ENCODE data around the gene RPS6KA5.

The RPS6KA5 gene

GRCh38 chr14:90922141-90922540, 138.3 kb downstream of the RPS6KA5 start:
- no peak for FAIRE-seq

DNA sequence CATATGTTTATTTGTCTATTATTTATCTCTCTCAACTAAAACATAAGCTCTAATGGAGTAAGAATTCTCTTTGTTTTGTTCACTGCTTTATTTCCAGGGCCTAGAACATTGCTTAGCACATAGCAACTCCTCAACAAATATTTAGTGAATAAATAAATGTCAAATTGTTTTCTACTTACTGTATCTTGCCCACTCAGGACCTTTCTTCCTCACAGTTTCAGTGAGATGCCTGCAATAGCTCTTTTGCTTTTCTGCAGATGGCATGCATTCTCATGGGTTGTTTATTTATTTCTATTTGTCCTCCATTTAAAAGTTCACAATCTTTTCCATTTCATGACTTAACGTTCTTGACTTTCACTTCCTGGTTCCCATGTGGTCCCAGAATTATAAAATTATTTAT, 149.3 kb downstream of the RPS6KA5 start:
- no peak for FAIRE-seq

- FAIRE-seq, result no peak
These were observed 153.3 kb downstream of the RPS6KA5 start for GRCh38 chr14:90907178-90907577.

DNA sequence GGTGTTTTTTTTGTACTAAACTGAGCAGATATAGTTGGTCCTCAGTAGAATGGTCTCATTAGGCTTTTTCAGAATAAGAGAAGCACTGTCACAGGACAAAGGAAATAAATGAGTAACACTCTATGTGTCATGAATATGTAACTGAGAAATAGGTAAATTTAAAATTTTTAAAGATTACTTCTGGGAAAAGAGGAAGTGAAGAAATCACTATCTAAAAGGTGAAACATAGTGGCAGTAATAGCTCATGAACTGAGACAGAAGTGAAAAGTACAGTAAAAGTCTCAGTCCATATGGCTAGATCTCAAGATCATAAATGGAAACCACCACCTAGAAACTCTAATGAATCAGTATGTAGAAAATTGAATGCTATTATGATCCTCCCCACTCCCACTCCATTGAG, 154.9 kb downstream of the RPS6KA5 start:
- FAIRE-seq, result no peak

DNA sequence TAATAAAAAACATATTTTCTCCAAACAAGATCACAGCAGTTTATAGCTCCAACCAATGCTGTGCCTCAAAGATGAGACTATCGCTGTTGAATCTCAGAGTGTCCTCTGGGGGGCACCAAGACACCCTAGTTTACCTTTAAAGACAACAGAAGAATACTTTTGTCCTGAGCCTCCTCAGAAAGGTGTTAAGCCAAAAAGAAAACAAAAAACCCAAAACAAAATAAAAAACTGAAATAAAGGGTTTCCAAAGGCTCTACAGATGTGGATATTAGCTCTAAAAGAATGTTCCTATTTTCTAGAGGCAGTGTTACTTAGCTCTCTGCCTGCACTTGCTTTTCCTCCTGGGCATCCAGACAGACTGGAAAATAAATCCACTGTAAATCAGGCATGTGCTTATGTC, 157.3 kb downstream of the RPS6KA5 start:
- peak; percentile 97 for FAIRE-seq

DNA sequence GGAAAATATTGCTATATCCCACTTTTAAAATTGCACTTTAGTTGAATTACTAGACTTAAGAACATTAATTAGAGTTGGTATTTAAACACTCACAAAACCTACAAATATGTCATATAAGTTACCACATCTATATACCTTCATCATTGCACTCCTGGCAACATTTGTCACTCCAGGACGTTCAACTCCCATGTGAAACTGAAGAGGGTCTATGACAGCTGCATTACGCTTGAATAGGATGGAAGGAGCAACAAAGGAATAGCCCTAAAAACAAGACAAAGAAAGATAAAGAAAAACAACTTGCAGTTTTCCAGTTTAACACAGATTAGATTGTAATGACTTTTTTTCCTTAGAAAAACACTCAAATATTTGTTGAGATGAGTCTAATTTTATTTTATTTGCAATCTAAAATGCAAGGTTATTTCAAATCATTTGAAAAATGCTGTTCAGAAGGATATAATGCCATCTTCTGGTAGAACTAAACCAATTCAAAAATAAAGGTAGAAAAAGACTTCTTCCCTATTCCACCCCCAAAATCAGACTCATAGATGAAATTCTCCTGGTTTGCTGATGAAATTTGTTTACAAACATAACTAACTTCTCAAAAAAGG, 159.9 kb downstream of the RPS6KA5 start:
- peak; percentile 93 for FAIRE-seq

- FAIRE-seq, result no peak
These were observed 163.4 kb downstream of the RPS6KA5 start for GRCh38 chr14:90897022-90897421.

GRCh38 chr14:90894241-90894640, 166.2 kb downstream of the RPS6KA5 start:
- FAIRE-seq, result no peak

DNA sequence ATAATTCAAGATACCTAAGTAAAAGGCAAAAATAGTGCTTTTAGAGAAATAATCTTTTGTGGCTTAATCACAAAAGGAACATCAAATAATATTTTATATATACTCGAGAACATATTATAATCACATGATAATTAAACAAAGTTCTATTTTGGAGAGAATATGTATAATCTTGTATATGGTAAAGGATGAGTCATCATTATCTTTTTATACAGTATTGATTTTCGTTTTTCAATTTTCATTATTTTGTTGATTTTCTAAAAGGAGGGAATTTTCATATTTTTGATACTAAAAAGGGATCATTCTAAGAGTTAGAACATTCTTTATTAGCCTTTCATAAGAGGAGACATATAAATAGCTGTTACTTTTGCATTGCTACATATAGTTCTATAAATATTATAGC, 166.9 kb downstream of the RPS6KA5 start:
- FAIRE-seq, result peak; percentile 87

DNA sequence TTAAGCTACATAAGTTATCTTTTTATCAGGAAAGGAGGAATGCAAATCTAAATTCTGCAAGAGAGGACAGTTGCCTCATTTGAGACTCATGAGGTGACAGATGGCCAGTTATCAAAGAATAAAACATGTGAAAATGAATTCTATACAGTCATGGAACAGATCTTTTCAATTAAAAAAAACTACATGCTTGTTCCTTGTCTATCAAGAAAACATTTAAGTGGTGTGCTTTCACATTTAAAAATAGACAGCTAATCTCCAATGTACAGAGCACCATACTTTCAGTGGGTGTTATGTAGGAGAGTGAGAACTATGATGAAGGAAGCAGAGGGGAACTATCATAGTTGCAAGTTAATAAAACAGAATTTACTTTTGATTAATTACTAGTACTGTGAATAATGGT, 167.5 kb downstream of the RPS6KA5 start:
- no peak for FAIRE-seq

- no peak for FAIRE-seq
These were observed 169.1 kb downstream of the RPS6KA5 start for GRCh38 chr14:90891326-90891725.

- no peak for FAIRE-seq
These were observed 170.0 kb downstream of the RPS6KA5 start for GRCh38 chr14:90890322-90891020.

- FAIRE-seq, result no peak
These were observed 174.1 kb downstream of the RPS6KA5 start for GRCh38 chr14:90886297-90886815.

DNA sequence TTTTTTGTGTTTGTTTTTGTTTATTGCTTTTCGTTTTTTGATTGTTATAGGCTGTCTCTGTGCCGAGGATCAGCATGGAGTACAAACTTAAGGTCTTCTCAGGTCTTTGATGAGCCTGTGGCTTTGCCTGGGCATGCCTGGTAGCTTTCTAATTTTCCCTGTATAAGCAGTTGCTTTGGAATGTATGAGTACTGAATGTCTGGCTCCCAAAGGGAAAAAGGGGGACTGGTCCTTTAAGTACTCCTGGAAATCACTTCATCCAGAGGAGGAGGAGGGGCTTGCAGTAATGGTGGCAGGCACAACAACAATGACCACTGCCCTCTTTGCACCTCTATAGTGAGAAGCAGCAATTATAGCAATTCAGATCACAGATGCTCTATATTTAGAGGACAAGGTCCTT, 176.7 kb downstream of the RPS6KA5 start:
- no peak for FAIRE-seq

- no peak for FAIRE-seq
These were observed 177.2 kb downstream of the RPS6KA5 start for GRCh38 chr14:90883197-90883596.

DNA sequence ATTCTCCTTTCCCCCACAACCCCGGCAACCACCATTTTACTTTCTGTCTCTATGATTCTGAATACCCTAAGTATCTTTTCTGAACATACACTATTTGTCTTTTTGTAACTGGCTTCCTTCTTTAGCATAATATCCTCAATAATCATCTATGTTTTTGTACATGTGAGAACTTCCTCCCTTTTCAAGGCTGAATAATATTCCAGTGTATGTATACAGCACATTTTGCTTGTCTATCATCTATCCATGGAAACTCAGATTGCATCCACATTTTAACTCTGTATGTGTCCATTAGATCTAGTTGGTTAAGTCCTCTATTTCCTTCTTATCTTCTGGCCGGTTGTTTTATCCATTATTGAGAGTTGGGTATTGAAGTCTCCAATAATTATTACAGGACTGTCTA, 180.2 kb downstream of the RPS6KA5 start:
- no peak for FAIRE-seq

DNA sequence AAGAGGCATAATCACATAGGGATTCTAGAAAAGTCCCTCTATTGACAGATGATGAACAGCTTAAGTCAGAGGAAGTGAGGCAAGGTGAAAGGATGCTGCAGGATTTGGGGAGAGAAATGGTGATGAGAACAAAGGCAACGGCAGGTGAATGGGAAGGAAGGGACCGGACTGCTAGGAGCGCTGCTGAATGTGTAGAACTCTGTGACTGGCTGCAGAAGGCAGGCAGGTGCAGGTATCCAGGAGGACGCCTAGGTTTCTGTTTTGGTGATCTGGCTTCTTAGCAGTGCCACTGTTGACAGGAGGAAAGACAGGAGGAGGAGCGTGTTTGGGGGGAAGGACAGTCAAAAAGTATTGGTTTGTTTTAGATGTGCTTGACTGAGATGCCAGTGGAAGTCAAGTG, 185.8 kb downstream of the RPS6KA5 start:
- FAIRE-seq, result no peak

GRCh38 chr14:90871605-90872233, 188.7 kb downstream of the RPS6KA5 start:
- no peak for FAIRE-seq

DNA sequence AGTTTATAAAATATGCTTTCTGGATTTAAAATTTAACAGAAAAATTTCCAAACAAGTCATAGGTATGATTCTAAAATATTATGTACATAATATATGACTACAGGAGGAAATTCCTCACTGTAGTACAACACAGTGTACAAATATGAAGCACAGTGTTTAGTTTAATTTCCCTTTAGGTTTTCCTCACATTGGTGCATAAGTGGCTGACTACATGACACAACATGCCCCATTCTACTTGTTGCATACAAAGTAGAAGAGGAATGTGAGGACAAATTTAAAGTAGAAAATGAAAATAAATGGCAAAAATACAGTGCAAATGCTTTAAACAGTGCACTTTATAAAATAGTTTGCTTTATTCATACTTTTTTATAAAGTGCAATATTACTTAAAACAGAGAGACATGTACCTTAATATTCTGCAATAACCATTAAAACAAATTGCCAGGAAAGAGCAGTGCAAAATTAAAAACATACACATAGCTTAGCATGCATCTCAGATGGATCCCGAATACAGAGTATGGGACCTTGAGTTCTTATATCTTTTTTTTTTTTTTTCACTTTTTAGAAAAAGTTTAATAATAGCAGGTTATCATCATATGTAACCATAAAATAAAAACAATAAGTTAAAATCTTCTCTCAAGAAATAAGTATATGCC, 189.4 kb downstream of the RPS6KA5 start:
- FAIRE-seq, result peak; percentile 53

DNA sequence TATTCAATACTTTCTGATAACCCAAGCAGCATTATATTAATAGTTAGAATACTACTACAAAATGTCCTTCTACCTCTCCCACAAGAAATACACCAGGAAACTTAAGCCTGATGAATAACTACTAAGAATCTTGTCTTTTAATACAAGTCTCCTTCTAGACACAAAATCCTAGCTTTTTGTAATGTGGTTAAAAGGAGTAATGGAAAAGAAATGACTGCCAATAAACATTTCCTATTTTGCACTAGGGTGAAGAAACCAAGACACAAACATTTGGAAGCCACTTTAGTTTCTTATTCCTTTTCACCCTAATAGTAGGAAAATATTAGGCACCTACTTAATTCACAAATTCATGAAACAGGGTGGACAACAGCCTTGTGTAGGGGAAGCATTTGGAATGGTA, 192.9 kb downstream of the RPS6KA5 start:
- no peak for FAIRE-seq

DNA sequence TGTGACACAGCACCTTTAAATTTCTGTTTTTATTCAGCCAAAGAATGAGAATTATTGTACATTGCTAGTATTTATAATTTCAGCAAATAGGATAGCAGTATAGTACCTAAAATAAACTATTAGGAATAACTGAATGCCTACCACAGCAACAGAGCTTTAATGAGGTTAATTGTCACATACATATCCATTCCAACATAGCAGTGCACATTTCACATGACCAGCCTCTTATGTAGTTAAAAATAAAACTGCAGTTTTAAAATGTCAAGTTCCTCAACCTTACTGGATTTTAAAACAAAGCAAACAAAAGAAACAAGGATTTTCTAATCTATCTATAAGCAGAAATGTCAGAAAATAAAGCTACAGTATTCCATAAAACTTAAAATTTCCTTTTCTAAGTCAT, 193.6 kb downstream of the RPS6KA5 start:
- FAIRE-seq, result no peak

- no peak for FAIRE-seq
These were observed 195.7 kb downstream of the RPS6KA5 start for GRCh38 chr14:90864741-90865140.

DNA sequence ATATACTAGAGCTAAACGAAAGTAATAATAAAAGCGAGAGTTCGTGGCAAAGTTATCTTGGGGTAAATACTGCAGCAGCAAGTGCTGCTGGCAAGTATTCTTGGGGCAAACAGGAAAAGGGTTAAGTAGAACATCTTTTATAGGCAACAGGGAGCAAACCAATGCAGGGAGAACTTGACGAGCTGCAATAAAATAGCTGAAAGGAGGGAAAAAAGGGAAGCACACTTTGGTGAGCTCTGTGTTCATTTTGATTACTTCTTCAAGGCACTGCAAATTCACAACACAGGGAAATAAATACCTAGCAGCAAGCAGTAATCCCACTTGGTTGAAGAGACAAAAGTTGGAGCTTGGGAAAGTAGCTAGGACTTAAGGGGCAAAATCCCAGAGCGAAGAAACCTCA, 201.9 kb downstream of the RPS6KA5 start:
- FAIRE-seq, result no peak

DNA sequence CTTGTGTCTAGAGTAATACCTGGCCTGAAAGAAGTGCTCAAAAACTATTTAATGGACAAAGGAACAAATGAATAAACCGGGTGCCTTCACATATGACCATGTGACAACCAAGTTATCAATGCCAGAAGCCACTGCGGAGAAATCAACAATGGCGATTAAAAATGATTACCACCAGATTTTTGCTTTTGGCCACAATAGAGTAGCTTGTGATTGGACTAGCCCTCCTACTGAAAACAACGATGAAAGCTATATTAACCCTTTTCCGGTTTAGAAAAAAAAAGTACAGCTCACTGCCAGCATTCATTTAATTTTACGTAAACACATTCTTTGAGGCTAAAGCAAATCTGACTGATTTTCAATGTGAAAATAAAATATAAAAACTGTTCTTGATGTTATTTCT, 202.6 kb downstream of the RPS6KA5 start:
- FAIRE-seq, result no peak
